Measurements from ENCODE around the gene MOGAT2.

DNA sequence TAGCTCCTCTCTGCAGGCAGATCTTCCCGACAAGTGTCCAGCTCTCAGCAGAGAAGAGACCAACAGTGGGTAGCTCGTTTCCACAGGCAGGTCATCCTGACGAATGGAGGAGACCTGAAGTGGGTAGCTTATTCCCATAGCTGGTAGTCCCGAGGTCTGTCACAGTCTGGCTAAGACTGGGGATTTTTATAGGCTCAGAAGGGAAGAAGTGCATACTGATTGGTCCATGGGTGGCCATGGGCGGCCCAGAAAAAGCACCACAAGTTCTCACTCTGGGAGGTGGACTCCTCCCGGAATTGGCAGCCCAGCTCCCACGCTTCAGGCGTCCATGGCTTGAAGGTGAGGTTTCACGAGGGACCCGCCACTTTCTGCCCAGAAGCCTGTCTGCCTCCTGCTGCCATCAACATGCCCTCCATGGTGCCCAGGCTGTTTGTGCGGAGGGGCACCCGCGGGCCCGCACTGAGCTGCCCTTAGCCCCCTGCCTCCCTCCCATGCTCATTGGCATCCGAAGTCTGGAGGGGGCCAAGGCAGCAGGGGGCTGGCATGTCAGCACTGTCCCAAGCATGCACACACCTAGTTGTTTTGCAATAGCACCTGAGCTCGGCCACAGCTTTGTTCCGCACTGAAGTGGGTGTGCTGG lies 38.9 kb upstream of the MOGAT2 start:
- TF ChIP-seq POLR2A (IDR thresholded peaks at IDR 0.05) (no peak), POLR2AphosphoS5 (IDR thresholded peaks at IDR 0.05) (no peak), EP300 (IDR thresholded peaks at IDR 0.05; ENCODE audit: low read depth) (no peak)
- TF ChIP-seq, protein P1, sequence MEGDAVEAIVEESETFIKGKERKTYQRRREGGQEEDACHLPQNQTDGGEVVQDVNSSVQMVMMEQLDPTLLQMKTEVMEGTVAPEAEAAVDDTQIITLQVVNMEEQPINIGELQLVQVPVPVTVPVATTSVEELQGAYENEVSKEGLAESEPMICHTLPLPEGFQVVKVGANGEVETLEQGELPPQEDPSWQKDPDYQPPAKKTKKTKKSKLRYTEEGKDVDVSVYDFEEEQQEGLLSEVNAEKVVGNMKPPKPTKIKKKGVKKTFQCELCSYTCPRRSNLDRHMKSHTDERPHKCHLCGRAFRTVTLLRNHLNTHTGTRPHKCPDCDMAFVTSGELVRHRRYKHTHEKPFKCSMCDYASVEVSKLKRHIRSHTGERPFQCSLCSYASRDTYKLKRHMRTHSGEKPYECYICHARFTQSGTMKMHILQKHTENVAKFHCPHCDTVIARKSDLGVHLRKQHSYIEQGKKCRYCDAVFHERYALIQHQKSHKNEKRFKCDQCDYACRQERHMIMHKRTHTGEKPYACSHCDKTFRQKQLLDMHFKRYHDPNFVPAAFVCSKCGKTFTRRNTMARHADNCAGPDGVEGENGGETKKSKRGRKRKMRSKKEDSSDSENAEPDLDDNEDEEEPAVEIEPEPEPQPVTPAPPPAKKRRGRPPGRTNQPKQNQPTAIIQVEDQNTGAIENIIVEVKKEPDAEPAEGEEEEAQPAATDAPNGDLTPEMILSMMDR (IDR thresholded peaks at IDR 0.05): no peak
